OCI-LY1 (cell line): ENCODE measurements around the gene CSMD2.

Source experiments
- EZH2 ChIP-seq: fragments of 200-600 bp; sonication (generic), shearing (Covaris generic); IDR thresholded peaks from 2 replicates; pipeline ENCODE4 v1.8.0; 2017; ENCODE audit warnings: borderline replicate concordance, mixed run types, mild to moderate bottlenecking, antibody characterized with exemption, low read length, moderate library complexity, mixed read lengths
- TF ChIP-seq, protein P1 (sequence below): fragments of 200-600 bp; sonication (generic), shearing (Covaris generic); IDR thresholded peaks from 2 replicates; pipeline ENCODE4 v1.5.1; 2017; ENCODE audit warnings: mild to moderate bottlenecking, antibody characterized with exemption, low read length, moderate library complexity, mixed read lengths

DNA sequence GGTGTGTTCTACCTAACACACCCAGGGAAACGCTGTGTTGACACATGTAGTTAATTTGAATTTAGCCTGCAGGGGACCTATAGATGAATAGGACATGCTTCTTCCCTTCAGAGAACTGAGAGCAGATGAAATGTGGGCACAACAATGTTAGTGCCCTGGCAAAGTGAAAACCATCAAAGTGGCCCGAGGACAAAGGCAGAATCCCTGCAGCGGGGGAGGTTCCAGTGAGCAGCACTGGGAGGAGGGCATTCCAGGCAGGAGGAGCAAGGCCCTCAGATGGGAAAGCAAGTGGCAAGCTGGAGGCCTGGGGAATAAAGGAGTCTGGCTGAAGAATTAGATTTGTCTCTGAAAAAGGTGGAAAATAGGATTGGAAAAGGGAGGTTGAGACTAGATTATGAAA lies 48.9 kb upstream of the CSMD2 start:
- TF ChIP-seq, protein P1, sequence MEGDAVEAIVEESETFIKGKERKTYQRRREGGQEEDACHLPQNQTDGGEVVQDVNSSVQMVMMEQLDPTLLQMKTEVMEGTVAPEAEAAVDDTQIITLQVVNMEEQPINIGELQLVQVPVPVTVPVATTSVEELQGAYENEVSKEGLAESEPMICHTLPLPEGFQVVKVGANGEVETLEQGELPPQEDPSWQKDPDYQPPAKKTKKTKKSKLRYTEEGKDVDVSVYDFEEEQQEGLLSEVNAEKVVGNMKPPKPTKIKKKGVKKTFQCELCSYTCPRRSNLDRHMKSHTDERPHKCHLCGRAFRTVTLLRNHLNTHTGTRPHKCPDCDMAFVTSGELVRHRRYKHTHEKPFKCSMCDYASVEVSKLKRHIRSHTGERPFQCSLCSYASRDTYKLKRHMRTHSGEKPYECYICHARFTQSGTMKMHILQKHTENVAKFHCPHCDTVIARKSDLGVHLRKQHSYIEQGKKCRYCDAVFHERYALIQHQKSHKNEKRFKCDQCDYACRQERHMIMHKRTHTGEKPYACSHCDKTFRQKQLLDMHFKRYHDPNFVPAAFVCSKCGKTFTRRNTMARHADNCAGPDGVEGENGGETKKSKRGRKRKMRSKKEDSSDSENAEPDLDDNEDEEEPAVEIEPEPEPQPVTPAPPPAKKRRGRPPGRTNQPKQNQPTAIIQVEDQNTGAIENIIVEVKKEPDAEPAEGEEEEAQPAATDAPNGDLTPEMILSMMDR: no peak
- no peak for TF ChIP-seq EZH2
